GM12891 (cell line): ENCODE results near the gene ZNF619.

ENCODE experiments used
- POLR2A ChIP-seq: IDR thresholded peaks from 2 replicates; pipeline ENCODE4 v1.6.1; 2011; ENCODE audit warnings: low read depth, low read length, control low read depth
- POLR2AphosphoS5 ChIP-seq: IDR thresholded peaks from 2 replicates; pipeline ENCODE4 v1.6.1; 2011; ENCODE audit warnings: low read depth, low read length, control low read depth
- TAF1 ChIP-seq: IDR thresholded peaks from 2 replicates; pipeline ENCODE4 v1.6.1; 2011; ENCODE audit warnings: low read depth, low read length, control low read depth

GRCh38 chr3:40465111-40465407 lies 11.9 kb upstream of the ZNF619 start:
- TF ChIP-seq POLR2AphosphoS5, result no peak
- TF ChIP-seq TAF1, result no peak
- peak; percentile 37; the same call in 1 of the 2 replicates for TF ChIP-seq POLR2A
